Inferior parietal cortex (tissue), 1 donor: Measurements from ENCODE around the gene MICAL2.

Experiments used
- DNase-seq: peaks from one replicate; pipeline ENCODE4 v3.0.0-alpha.2; 2016; ENCODE audit errors: extremely low spot score

Gene MICAL2

DNA sequence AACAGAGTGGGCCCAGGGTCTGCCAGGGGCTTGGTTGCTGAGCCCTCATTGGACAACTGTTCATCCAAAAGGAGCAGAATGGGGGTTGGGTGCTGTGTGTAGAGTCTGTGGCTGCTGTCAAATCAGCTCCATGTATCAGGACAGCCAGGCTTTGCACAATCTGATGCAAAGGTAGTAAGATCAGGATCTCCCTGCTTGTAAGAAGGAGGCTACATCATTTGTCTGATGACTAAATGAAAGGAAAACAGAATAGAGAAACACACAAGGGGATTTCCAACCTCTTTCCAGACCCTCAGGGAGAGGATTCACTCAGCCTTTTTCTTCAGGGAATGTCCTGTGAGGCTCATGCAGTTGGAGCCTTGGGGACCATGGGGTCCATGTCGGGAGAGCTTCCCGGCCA lies 7.2 kb downstream of the MICAL2 start:
- no peak for DNase-seq

DNA sequence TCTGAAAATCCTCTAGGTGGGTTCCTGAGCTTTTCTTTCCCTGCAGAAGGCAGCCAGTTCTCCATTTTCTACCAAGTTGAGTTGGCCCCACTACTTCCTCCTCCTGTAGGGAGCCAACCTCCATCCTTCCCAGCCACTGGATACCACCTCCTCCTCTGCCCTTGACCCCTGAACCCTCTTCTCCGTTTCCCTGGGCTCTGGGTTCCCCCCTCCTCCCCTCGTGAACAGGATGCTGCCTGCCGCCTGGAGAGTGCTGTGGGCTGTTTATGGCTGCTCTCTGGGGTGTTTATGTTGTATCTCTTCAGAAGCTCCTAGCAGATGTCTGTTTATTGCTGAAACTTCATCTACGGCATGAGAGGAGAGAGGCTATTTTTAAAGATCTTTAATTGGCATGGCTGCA lies 8.6 kb downstream of the MICAL2 start:
- DNase-seq, result no peak

DNA sequence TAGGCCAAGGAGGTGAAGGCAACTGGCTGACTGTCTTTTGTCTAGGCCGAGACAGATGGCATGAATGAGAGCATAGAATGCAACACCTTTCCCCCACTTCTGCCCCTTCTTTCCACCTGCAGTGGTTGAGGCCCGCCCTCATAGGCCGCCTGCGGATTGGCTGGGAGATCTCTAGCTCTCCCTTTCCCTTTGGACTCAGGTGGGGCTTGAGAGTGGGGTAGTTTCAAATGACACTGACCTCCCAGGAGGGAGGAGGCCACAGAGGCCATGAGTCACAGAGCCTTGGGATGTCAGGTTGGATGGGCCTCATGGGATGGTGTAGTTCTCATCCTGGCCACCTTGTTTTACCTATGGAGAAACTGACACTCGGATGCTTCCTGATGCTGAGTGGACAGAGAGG lies 9.1 kb downstream of the MICAL2 start:
- DNase-seq, result no peak

DNA sequence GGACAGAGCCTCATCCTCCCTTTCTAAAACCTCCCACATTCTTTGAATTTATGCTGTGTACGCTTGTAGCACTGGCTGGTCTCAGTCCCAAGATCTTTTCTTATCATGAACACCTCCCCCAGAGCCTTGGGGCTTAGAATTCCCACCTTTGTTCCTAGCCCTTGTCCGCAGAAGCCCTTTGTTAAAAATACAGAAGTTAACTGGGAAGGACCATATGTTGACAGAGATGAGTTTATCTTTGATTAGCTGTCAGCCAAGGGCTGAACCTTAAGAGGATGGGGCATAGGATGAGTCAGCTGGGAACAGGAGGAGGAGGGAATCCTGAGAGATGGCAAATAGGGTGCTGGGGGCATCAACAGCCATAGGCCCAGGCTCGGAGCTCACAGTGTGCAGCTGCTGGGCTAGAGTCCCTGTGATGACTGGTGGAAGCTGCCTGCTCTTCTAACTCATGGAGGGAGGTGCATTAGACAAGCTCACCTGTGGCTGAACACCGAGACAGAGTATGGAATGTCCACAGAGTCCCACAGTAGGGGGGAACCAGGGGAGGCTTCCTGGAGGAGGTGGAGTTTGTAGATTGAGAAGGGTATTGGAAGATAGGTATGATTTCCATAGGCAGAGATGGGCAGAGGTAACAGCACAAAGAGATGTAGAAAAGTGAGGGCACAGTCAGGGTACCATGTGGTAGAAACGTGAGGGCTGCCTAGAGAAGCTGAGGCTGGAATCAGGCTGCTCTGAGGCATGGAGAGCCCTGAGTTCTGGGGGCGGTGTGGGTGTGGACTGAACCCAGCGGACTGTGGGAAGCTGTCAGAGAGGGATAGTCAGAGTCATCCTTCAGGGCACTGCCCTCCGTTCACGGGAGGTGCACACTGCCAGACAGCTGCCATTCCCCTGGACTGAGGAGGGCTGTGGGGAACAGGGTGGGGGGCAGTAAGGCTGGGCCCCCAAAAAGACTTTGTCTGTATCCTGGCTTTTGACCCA lies 9.9 kb downstream of the MICAL2 start:
- DNase-seq, result no peak

DNA sequence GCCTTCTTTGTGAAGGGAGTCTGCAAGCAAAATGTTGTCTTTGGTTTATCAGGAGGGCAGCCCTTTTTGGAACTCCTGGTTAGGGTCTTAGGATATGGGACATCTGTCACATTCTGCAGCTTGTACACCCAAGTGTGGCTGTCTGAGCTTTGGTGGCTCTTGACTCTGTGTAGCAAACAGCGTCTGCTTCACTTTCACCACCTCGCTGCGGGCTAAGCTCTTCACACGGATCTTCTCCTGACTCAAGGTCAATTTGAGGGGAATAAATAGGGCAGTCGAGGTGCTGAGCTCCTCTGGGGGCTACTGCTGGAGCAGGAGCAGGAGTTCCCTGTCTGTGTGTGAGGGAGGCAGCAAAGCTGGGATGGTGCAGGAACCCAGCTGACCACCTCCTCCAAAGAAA lies 10.6 kb downstream of the MICAL2 start:
- DNase-seq, result no peak

DNA sequence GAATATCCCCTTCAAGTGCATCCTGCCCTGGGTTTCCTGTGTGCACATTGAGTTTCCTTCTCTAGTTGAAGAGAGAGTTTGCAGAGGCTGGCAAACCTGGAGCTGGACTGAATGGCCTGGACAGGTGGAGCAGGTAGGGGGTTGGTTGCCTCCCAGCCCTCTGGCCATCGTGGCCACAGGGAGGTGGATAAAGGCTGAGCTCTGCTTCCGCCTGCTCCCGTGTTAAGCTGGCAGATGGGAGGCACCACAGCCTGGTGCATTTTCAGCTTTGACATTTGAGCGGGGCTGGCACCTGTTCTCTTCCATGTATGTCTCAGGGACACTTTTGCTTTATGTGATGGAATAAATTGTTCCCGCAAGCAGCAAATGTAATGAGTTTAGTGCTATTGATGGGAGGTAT lies 11.1 kb downstream of the MICAL2 start:
- DNase-seq, result no peak

DNA sequence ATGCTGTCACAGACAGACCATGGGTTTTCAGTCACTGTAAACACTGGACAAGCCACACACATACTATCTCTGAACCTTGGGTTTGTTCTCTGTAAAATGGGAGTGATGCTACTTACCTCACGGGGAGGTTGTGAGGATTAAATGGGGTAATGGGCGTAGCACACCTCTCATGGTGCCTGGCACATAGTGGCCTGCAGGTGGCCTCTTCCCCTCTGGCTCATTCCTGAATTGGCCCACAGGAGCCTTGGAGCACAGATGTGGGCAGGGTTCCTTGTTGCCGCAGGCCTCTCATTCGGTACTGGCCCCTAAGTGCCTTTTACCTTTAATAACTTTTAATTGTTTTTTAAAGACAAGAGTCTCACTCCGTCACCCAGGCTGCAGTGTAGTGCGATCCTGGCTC lies 11.7 kb downstream of the MICAL2 start:
- DNase-seq, result no peak

DNA sequence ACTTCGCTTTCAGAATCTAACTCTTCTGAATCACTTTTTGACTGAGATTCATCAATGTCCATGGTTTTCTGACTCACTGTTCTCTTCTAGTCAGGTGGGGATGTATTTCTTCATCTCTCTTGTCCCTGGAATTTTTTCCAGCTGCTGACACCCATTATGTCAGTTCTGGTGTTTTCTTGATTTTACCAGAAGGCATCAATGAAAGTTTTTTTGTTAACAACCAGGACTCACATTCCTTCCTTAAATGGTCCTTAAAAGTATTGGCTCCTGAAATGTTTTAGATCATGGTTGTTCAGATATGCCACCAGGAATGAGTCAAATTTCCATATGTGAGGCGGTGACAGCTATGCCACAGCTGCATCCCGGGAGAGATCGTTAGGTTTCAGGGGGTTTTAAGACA lies 12.9 kb downstream of the MICAL2 start:
- no peak for DNase-seq

DNA sequence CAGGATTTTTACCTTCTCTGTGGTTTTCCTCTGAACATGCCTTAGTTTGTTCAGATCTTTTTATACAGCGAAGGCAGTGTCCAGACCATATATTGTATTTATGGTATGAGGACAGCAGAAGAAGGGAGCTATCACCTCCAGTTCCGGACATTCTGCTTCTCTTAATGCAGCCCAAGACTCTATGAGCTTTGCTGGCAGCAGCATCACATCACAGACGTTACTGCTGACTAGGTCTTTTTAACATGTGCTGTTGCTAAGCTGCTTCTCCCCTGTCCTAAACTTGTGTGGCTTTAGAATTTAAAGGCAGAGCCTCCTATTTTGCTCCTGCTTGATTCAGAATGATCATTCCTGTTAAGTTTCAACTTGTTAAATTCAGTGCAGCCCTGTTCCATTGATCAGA lies 13.4 kb downstream of the MICAL2 start:
- no peak for DNase-seq

DNA sequence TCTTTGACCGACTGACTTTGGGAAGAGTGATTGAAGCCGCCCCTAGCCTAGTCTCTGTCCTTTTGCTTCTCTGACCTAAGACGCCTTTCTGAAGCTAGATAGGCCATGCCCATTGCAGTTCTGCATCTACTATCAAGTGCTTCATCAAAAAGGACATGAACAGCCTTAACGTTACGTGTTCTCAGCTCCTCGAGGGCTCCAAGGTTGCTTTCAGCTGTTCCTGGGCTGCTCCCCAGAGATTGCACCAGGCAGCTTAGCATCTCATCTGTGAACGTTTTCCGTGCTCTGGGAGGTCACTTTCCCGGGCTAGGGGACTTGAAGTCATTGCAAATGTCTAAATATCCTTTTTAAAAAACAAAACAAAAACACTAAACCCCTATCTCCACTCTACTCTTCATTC lies 13.9 kb downstream of the MICAL2 start:
- DNase-seq, result no peak

DNA sequence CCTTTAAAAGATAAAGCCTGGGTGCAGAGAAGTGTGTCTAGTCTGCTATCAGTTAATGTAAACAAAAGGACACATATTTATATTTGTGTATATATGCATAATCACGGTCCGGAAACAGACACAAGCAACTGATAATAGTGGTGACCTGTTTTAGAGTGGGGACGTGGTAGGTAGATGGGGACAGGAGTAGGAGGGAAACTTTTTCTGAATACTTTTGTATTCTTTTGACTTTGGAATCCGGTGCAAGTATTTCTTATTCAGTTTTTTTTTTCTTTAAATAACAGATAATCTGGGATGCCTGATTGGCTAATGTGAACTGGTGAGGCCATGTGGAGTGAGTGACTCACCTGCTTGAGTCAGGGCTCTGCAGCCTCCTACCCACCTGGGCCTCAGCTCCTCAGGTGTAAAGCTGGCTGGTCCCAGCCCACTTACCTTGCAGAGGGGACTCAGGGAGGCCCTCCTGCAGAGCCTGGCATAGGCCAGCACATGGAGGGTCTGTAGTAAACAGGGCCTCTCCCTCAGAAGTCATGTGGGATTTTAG lies 15.3 kb downstream of the MICAL2 start:
- DNase-seq, result no peak

DNA sequence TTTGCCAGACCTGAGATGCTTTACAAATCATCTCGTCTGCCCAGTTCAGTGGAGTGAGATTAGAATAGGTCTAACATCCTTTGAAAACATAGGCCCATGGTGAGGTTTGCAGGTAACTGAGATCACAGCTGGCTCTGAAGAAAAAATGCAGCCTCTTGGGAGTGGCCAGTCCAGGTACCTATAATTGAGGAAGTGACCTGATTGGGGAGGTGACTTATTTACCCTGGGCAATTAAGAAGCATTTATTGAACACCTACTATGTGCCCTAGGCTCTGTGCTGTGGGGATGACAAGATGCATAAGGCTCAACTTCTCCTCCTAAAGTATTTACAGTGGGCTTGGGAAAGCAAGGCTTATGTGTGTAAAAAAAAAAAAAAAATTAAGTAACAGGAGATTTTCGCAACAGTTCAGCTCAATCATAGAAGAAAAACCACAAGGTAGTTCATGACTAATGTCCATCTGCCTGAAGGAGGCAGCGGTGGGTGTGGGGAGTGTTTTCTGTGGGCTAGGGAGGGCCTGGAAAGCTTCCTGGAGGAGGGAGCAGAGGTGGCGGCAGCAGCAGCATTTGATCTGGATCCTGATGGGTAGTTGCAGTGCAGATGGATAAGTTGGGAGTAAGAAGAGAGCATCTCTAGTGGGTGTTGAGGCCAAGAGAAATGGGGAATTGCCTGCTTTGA lies 16.1 kb downstream of the MICAL2 start:
- no peak for DNase-seq

DNA sequence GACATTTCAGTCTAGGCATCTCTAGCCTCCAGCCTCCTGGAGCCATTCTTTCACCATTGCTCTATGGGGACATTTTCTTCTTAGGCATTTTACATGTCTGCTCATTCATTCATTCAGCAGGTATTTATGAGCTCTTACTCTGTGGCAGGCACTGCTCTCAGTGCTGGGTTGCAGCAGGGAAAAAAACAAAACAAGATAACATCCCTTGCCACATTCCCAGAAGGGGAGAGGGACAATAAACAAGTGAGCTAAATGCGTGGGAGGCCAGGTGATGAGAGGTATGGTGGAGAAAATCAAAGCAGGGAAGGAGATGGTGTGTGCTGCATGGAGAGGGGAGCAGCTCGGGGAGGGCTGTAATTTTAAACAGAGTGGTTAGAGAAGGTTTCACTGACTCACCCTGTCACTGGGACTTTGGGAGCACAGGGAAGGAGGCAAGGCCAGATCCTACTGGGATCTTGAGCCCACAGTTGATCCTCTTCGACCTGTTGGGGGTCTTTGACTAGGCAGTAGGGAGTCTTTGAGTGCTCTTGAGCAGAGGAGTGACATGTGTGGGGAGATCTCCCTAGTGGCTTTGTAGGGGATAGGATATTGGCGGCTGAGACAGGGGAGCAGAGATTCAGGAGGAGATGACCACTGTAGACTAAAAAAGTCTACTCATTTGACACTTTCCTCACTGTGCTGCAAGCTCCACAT lies 17.0 kb downstream of the MICAL2 start:
- DNase-seq, result no peak

DNA sequence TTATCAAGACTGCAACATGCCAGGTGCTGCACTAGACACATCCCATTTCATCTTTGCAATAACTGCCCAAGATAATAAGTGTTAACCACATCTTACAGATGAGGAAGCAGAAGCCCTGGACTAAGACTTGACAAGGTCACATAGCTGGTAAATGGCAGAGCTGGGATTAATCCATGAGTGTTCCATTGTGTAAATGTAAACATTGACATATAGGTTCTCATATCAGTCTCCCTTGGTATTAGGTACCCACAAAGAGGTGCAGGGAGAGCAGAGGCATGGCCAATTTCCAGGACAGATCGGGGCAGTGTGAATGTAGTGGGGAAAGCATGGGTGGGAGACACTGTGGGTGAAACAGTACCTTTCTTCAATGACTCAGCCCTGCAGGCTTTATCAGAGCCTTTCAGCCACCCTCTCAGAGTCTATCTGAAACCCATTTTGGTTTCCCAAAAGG lies 17.9 kb downstream of the MICAL2 start:
- no peak for DNase-seq

DNA sequence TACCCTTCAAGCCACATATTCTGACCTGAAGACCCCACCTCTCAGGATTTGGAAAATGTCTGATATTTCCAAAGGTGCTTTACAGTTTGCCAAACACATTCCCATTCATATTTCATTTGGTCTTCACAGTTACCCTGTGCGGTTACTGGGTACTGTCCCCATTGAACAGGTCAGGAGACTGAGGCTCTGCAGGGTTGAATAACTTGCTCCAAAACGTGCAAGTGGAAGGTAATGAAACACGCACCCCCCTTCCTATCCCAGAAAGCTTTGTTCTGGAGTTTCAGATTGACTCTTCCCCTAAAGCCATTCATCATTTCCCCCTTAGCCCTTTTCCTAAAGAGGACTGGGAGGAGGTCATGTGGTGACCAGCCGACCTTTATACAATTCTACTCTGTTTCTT lies 18.8 kb downstream of the MICAL2 start:
- DNase-seq, result no peak

DNA sequence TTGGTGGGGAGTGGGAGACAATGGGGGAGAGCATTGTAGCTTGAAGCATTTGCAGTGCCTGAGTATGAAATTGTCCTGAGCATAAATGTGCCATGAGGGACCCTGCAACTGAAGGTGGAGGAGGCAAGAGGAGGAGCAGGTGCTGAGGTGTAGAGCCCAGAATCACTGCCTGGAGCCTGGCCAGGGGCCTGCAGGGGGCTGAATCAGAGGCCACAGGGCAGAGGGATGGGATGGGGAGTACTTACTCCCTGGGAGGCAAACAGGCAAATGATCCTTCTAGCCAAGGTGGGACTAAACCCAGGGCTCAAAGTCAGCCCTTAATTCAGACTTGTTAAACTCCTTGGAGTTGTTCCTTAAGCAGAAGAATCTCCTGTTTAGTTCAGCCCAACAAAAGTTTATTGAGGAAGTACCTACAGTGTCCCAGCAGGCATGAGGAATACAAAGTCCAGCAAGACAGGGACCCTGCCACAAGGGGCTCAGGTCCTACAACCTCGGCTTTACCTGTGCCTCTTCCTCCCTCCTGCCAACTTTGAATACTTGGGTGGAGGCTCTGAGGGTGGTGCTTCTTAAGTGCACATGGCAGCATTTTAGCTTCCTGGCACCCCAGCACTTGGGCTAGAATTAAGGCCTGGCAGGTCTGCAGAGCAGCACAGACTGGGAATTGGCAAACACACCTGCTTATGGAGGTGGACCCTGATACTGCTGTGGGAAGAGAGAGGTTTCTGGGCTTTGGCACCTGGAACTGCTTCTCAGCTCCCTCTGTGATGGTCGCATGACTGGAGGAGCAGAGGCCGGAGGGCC lies 20.0 kb downstream of the MICAL2 start:
- DNase-seq, result no peak

DNA sequence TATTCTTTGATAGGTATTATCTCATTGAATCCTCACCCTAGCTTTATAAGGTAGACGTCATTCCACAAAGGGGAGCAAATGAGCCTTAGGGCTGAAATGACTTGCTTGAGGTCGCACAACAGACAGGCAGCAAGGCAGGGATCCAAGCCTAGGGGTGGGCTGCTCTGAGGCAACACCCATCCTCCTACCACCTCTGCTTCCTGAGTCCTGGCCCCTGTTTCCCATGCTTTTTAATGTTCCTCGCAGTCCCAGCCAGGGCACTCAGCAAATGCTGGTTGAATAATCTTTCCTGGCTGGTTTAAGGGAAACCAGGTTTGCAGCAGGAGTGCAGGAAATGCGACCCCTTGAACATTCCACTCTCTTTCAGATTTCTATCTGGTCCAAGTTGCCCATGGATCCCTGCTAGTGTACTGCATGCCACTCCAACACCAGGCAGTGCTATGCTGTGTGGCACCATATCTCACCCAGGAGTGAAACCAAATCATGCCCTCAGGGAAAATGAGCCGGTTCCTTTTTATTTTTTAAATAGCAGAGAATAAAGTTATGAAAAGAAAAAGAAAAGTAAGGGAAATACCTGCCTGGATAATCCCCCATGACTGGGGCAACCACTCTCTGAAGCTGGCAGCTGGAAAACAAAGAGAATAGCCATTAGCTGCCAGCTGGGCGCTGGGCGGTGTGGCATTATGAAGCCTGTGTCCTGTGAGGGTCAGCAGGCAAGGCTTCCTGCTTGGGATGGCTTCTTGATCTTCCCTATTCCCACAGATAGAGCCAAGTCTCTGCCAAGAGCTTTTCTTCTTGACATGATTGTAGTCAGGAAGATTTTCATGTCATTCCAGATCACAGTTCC lies 21.8 kb downstream of the MICAL2 start:
- no peak for DNase-seq

DNA sequence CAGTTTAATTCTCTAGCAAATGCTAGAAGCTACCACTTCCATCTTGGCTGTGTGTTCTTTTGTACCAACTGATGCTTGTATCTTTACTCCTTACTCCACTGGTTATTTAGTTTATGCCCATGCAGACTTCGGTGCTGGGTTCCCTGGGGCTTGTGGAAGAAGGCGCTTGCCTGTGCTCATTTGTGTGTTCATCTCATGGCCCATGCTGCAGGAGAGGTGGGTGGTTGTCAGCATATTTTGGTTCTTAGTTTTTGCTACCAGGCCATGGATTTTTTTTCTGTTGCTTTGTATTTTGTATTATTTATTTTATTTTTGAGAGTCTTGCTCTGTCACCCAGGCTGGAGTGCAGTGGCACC lies 22.4 kb downstream of the MICAL2 start:
- DNase-seq, result no peak

DNA sequence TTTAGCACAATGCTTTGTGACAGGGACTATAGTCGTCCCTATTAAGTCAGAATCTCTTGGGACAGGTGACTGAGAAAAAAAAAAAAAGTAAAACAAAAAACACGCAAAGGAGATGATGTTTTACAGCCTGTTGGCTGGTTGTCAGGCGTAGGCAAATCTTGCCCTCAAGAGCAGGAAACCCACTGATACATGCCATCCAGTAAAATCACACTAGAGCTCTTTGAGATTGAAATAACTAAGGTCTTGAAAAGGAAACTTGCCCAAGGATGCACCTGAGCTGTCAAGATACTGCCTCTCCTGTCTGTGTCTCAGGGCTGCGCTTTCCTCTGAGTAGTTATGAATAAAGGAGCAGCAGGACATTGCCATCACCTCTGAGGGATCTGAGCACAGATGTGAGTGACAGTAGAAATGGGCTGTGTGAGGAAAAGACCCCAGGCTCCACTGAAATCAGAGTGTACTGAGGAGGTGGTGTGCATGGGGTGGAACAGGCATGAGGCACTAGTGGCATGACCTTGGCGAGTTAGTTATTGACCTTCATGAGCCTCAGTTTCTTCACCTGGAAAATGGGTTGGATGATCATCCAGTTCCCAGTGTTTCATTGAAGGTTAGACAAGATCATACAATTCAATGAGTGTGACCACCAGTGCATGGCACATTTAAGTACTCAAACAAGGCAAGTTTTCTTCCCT lies 23.3 kb downstream of the MICAL2 start:
- no peak for DNase-seq

DNA sequence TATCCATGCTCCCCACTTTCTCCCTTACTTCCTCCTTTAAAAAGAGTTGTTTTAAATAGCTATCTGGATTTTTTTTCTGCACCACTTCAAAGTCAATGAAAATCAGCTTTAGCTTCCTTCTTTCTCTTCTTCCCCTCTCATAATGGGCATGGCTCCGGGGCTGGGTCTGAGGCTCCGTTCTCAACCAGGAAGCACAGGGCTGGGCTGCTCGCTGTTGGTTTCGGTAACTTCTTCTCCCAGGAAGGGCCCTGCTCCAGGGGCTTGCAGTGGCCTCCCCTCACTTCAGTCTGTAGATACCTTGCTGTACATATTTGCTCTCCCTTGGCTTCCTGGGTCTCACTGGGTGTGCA lies 23.8 kb downstream of the MICAL2 start:
- DNase-seq, result no peak
